HG02870 (cell line): ENCODE data around the gene DBNDD1.
"Not testable (repeated sequence)": the region's sequence is repeated elsewhere in the genome, so short reads cannot be mapped to it uniquely, and the experiment has no call there.

Experiments used
- ATAC-seq: cut with Tn5 transposase; IDR thresholded peaks from one replicate; pipeline ENCODE4 v1.9.1; 2021; ENCODE audit warnings: mild to moderate bottlenecking, moderate library complexity; ENCODE audit not compliant: unreplicated experiment

The DBNDD1 gene

DNA sequence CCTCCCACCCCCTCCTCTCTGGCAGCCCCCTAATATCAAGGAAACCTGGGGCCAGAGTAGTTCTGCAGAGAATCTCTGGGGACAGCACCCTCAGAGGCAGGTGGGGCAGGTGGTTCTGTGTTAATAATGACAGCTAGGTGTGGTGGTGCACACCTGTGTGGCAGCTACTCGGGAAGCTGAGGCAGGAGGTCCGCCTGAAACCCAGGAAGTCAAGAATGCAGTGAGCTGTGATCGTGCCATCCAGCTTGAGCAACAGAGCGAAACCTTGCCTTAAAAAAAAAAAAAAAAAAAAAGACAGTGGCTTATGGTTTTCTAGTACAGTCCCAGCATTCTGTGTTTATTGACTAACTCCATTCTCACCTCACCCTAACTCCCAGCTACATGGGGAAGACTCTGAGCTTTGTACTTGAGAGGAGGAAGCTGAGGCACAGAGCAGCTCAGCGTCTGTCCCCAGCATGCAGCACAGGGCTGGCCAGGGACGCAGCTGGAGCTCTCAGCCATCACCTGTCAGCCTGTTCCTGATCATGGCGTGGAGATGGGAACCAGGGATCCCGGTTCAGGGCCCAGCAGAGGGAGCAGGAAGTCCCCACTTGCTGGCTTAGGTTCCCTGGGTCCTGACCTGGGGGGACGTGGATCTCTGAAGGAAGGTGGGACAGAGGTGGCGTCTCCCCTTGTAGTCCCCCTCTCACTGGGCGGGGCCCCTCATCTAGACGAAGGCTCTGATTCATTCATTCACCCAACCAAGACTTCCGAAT, 6.1 kb downstream of the DBNDD1 start:
- ATAC-seq = no peak

DNA sequence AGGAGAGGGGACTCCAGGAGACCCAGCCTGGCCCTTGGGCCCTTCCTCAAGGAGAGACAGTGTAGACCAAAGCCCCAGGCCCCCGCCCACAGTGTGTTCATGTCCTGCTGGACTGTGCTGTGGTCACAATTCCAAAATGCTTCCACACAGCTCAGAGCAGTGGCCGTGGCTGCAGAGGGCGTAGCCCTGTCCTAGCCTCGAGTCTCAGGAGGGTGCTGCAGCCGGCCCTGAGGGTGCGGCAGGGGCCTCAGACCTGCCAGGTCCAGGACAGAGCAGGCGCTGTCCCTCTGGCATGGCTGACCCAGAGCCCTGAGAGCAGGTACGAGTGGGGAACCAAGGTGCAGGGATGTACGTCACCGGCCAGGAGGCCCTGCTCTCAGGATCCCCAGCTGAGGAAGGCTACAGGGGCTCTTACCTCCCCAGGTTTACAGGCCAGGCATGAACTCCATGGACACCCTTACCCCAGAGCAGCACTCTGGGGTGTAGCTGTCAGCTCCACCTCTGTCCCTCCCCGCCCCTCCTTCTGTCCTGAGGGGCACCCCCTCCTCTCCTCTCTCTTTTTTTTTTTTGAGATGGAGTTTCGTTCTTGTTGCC, 7.3 kb downstream of the DBNDD1 start:
- ATAC-seq = no peak

DNA sequence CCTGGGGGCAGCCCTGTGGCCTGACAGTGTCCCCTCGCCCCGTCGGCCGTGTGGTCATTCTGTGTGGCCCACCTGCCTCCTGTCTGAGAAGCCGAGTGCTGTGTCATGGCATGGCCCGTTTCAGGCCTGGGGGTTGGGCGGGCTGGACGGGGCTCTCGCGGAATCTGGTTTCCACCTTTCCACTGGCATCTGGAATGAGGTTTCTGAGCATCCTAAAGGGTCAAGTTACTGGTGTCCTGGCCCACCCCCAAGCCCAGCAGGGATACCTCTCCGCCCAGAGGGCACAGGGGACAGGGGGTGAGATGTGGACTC, 7.8 kb downstream of the DBNDD1 start:
- no peak for ATAC-seq

DNA sequence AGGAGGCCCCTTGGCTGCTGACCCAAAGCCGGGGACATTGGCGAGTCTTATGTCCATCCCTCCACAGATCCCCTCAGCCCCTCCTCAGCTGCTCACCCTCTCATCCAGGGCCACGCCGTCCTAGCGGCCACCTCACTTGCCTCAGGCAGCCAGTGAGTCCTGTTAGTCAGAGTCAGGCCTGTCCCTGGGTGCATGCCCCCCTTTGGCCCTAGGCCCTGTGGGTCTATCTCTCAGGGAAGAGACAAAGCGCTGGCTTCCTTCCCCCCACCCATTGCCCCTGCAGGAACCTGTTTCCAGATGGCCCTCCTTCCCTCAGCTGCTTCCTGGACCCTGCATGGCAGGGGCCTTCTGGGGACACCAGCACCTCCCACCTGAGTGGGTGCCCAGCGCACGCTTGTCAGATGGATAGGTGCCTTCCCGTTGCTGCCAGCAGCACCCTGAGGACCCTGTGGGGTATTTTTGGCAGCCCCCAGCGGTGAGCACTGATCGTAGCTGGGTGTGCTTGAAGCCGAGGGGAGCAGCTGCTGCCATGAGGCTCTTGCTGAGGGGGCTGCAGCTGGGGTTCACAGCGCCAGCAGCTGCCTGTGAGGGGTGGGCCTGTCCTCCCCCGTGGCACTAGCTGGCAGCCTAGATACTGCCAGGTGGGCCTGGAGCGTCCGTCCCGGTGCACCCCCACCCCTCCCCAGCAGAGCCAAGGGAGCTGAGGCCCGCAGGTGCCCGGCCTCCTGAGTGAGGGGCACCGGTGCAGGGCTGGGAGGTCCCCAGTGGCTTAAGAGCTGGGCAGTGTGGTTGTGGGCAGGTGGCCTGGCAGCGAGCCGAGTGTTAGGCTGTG, 8.4 kb downstream of the DBNDD1 start:
- ATAC-seq = no peak

DNA sequence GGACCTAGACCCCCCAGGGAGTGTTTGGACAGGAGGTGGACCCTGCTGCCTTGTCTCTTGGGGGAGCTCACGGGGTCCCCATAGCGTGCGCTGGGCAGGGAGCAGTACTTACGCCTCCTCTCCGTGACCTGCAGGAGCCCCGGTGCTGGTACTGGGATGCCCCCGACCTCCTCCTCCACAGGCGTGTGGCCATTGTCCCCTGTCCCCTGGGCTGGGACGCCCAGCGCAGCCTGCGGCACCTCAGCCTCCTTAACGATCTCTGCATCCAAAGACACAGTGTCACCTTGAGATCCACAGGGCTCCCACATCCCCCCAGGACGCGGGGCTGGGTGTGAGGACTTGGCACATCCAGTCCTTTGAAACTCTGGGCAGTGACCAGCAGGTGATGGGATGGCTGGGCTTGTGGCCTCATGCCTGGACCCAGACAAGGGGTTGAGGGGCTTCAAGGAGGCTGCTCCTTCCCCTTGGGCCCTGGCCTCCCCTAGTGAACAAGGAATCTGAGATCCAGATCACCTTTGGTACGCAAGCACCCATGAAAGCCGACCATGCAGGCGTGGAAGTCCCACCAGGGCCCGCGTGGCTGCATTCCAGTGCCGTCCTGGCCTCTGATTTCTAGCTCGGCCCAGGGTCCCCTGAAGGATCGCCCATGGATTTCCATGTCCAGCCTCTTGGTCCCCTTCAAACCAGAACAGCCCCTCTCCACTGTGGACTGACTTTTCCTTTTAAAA, 9.9 kb downstream of the DBNDD1 start:
- ATAC-seq = no peak

DNA sequence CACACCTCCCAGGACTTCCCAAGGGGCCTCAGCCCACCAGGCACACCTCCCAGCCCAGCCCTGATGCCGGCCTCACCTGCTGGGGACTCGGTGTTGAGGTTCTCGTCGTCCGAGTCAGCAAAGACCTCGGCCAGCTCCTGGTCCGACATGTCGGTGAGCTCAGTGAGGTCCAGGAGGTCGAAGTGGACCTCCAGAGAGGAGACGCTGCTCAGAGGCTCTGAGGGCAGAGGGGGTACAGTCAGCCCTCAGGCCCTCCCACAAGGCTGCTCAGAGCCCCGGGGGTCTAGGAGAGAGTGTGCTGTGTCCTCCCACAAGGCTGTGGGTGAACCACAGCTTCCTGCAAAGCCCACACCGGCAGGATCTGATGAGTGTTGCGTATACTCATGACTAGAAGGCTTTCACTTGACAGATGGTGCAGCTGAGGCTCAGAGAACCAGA, 10.5 kb downstream of the DBNDD1 start:
- no peak for ATAC-seq

DNA sequence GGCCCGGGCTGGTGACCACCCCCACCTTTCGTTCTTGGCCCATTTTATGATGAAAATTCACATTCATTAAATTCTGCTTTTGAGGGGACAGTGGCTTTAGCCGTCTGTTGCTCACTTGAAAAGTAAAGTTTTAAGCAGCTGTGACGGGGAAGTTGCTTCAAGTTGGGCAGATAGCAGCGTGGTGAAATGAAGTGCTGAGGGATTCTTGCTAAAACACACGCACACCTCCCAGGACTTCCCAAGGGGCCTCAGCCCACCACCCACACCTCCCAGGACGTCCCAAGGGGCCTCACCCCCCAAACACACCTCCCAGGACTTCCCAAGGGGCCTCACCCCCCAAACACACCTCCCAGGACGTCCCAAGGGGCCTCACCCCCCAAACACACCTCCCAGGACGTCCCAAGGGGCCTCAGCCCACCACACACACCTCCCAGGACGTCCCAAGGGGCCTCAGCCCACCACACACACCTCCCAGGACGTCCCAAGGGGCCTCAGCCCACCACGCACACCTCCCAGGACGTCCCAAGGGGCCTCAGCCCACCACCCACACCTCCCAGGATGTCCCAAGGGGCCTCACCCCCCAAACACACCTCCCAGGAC, 11.5 kb downstream of the DBNDD1 start:
- ATAC-seq = not testable (repeated sequence)

DNA sequence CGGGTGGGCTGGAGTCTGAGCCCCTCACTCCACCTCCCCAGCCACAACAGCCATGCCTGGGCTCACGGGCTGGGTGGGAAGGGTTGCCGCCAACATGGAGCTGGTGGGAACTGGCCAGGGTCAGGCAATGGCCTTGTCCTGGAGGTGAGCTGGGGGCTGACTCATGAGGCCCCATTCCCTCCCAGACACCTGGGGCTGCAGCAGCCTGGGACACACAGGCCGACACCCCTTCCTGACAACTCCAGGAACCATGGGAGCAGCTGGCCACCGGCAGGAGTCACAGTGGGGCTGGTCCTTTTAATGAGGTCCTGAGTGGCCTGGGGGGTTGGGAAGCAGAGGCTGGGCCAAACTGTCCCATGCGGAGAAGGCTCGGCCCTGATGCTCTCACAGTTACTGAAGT, 12.2 kb downstream of the DBNDD1 start:
- ATAC-seq = no peak

DNA sequence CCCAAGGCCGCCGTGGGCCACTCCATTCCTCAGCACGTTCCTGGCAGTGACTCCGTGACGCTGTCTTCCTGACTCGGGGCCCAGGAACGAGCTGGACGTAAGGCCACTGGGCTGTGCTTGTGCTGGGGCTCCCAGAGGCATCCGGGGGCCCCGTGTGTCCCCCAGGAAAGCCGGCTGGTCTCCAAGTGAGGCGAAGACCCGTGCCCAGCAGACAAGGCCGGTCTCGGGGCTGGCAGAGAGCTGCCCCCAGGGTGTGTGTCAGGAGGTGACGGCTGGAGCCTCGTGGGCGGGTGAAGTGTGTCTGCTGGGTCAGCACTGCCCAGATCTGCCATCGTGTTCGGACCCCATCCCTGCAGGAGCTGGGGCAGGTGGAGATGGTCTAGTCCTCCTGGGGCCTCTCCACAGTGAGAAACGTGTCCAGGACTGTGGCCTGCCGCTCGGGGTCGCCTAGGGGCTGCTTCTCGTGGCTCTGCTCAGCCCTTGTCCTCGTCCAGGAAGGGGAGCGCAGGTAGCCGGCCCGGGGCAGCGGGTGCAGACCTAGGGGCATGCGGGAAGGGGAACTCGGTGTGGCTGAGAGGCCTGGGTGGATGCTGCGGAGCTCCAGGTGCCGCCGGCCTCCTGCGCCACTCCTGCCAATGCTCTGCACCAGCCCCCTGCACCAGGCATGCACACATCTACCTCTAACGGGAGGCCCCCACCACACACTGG, 13.1 kb downstream of the DBNDD1 start:
- ATAC-seq = no peak

DNA sequence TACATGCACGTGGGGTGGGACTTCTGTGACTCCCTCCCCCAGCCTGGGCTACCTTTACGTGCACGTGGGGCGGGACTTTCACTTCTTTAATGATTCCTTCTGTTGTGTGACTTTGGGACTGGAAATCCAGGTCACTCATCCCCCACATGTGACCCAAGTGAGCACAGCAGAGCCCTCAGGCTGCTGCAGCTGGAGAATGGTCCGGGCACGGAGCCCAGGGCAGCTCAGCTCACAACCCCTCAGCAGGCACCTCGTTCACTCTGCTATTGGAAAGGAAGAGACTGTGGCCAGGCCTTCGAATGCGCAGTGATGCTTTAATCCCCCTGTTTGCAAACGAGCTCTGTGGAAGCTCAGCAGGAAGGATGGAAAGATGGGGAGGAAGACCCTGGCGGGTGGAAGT, 14.7 kb downstream of the DBNDD1 start:
- no peak for ATAC-seq

DNA sequence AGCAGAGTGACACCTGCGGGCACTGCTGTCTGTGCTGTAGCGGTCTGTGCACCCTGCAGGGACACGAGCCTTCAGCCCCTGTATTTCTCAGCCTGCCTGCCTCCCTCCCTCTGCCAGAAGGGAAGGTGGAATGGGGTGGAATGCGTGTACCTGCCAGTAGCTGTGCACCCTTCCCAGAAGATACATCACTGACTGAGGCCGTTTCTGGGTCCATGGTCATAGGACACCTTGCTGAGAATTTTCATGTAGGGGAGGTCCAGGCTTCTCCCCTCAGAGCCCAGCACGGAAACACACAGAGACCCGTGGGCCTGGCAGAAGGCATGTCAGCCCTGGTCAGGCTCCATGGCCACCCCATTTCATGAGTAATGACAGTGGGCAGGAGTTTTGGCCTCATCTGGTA, 16.5 kb downstream of the DBNDD1 start:
- ATAC-seq = no peak

DNA sequence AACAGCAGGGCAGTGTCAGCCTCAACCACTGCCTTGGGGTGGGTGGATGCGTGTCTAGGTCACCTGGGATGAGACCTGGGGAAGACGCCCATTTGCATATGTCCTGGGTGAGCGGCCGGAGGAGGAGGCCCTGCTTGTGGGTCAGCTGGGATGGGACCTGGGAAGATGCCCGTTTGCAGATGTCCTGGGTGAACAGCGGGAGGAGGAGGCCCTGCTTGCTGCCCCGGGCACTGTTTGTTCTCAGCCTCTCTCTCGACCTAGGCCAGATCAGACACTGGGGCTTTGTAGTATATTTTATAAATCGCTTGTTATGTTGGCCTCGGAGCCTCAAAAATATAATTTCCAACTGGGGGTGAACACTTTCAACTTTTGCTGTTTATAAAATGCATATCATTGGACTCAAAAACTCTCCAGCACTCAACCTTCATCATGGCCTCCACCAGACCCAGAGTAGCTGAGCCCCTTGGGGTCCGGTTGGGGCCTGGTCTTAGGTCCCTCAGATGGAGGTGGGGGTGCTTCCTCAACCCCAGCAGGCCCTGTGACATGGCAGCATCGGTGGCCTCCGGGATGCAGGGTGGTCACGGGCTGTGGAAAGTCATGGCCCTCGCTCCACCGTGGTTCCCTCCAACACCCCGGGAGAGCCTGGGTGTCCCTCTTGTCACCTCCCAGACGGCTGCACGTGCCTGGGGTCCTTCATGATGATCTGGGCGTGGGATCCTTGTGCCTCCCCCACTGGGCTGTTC, 17.3 kb downstream of the DBNDD1 start:
- no peak for ATAC-seq

DNA sequence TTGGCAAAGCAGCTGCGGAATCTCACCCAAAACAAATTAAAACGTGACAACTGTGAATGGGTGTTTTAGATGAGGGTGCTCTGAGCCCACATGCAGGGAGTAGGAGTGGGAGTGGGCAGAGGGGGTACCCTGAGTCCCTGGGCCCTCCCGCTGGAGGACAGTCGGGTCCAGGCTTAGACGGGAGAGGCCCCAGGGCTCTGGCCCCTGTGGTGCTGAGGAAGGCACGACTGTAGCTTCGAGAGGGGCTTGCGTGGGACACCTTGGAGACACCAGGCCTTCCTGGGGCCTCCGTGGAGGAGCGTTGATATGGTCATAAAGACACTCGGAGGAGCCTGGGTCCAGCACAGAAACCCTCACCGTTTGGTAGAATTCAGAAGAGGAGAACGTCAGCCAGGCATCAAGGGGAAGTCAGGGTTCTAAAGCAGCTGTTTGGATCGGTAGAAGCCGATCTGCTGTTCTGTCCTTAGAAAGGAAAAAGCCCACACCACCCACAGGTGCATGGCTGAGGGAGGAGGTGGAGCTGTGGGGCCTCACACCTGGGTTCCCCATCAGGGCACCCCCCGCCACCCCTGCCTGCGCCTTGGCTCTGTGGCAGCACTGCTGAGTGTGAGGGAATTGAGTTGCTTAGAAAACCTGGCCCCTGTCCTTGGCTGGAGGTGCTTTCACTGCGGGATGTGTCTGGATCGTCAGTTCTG, 18.4 kb downstream of the DBNDD1 start:
- ATAC-seq = no peak

DNA sequence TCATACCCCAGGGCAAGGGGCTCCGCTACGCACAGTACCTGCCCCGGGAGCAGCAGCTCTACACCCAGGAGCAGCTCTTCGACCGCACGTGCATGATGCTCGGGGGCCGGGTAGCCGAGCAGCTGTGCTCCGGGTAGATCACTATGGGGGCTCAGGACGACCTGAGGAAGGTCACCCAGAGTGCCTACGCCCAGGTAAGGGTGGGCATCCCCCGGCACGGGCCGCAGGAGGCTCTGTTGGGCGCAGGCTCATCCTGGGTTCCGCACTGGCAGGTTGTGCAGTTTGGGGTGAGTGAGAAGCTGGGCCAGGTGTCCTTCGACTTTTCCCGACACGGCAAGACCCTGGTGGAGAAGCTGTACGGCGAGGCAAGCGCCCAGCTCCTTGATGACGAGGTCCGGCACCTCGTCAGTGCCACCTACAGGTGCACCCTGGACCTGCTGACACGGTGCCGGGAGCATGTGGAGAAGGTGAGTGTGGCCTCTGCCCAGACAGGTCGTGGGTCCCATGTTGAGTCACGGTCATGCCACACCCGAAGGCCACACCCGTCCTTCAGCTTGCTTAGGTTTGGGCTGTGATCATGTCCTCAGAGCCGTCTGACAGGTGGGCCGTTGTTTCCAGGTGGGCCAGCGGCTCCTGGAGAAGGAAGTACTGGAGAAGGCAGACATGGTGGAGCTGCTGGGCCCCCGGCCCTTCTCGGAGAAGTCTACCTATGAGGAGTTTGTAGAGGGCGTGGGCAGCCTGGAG, 19.3 kb downstream of the DBNDD1 start:
- no peak for ATAC-seq

DNA sequence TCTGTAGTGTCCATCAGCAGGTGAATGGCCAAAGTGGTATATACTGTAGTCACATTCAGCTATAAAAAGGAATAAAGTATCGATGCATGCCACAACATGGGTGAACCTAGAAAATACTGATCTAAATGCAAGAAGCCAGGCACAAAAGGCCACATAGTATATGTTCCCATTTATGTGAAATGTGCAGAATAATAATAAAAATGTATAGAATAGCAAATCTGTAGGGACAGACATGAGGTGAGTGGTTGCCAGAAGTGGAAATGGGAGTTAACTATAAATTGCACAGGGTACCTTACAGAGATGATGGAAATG, 23.1 kb downstream of the DBNDD1 start:
- no peak for ATAC-seq

DNA sequence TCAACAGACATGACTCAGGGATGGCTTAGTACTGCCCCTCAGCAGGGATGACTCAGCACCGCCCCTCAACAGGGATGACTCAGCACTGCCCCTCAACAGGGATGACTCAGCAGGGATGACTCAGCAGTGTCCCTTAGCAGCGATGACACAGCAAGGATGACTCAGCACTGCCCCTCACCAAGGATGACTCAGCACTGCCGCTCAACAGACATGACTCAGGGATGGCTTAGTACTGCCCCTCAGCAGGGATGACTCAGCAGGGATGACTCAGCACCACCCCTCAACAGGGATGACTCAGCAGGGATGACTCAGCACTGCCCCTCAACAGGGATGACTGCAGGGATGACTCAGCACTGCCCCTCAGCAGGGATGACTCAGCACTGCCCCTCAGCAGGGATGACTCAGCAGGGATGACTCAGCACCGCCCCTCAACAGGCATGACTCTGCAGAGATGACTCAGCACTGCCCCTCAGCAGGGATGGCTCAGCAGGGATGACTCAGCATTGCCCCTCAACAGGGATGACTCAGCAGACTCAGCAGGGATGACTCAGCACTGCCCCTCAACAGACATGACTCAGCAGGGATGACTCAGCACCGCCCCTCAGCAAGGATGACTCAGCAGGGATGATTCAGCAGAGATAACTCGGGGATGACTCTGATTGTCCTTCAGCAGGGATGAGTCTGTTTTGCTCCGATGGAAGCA, 23.6 kb downstream of the DBNDD1 start:
- not testable (repeated sequence) for ATAC-seq

DNA sequence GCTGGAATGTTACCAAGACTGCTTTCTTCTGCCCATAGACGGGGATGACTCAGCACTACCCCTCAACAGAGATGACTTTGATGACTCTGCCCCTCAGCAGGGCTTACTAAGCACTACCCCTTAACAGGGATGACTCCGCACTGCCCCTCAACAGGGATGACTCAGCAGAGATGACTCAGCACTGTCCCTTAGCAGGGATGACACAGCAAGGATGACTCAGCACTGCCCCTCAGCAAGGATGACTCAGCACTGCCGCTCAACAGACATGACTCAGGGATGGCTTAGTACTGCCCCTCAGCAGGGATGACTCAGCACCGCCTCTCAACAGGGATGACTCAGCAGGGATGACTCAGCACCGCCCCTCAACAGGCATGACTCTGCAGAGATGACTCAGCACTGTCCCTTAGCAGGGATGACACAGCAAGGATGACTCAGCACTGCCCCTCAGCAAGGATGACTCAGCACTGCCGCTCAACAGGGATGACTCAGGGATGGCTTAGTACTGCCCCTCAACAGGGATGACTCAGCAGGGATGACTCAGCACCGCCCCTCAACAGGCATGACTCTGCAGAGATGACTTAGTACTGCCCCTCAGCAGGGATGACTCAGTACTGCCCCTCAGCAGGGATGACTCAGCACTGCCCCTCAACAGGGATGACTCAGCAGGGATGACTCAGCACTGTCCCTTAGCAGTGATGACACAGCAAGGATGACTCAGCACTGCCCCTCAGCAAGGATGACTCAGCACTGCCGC, 24.4 kb downstream of the DBNDD1 start:
- not testable (repeated sequence) for ATAC-seq
